GM21423 (cell line): ENCODE data around the gene ITGB3.
"Not testable (repeated sequence)": the region's sequence is repeated elsewhere in the genome, so short reads cannot be mapped to it uniquely, and the experiment has no call there.

Experiments used
- ATAC-seq: cut with Tn5 transposase; IDR thresholded peaks from one replicate; pipeline ENCODE4 v1.9.1; 2021; ENCODE audit warnings: mild to moderate bottlenecking, moderate library complexity; ENCODE audit not compliant: unreplicated experiment

The ITGB3 gene

GRCh38 chr17:47253541-47254402 is at the start of gene ITGB3:
Gene ITGB3, plus strand, starts transcription at chr17:47253827. Its CDS starts 35 bp downstream, at chr17:47253862.
- peak; percentile 72 for ATAC-seq

- no peak for ATAC-seq
Measured at GRCh38 chr17:47203984-47204721, 49.5 kb upstream of the ITGB3 start.

GRCh38 chr17:47204722-47205418 is 48.8 kb upstream of the ITGB3 start:
- ATAC-seq: peak; percentile 37

- peak; percentile 45 for ATAC-seq
Measured at GRCh38 chr17:47205419-47205963, 48.1 kb upstream of the ITGB3 start.

- ATAC-seq: no peak
Measured at GRCh38 chr17:47207143-47208067, 46.2 kb upstream of the ITGB3 start.

GRCh38 chr17:47208744-47209488 is 44.7 kb upstream of the ITGB3 start, which contains the start of gene MYL4:
Gene MYL4, plus strand, starts transcription at chr17:47209348. Its CDS starts 75 bp downstream, at chr17:47209423.
- ATAC-seq: no peak

- ATAC-seq: no peak
Measured at GRCh38 chr17:47209499-47209898, 44.1 kb upstream of the ITGB3 start.

GRCh38 chr17:47210105-47210504 is 43.5 kb upstream of the ITGB3 start:
- ATAC-seq: no peak

GRCh38 chr17:47210779-47211178 is 42.8 kb upstream of the ITGB3 start:
- no peak for ATAC-seq

- no peak for ATAC-seq
Measured at GRCh38 chr17:47212458-47212857, 41.2 kb upstream of the ITGB3 start.

- no peak for ATAC-seq
Measured at GRCh38 chr17:47213540-47213939, 40.1 kb upstream of the ITGB3 start.

GRCh38 chr17:47214931-47215330 is 38.7 kb upstream of the ITGB3 start:
- ATAC-seq: no peak

GRCh38 chr17:47216821-47217220 is 36.8 kb upstream of the ITGB3 start:
- not testable (repeated sequence) for ATAC-seq

GRCh38 chr17:47217279-47217678 is 36.3 kb upstream of the ITGB3 start:
- not testable (repeated sequence) for ATAC-seq

- no peak for ATAC-seq
Measured at GRCh38 chr17:47218896-47219430, 34.7 kb upstream of the ITGB3 start.

- ATAC-seq: no peak
Measured at GRCh38 chr17:47219621-47220475, 33.8 kb upstream of the ITGB3 start.

- peak; percentile 37 for ATAC-seq
Measured at GRCh38 chr17:47220531-47220999, 33.1 kb upstream of the ITGB3 start.

GRCh38 chr17:47221154-47221553 is 32.5 kb upstream of the ITGB3 start:
- no peak for ATAC-seq
